ENCODE results near the gene ZNF821.

DNA sequence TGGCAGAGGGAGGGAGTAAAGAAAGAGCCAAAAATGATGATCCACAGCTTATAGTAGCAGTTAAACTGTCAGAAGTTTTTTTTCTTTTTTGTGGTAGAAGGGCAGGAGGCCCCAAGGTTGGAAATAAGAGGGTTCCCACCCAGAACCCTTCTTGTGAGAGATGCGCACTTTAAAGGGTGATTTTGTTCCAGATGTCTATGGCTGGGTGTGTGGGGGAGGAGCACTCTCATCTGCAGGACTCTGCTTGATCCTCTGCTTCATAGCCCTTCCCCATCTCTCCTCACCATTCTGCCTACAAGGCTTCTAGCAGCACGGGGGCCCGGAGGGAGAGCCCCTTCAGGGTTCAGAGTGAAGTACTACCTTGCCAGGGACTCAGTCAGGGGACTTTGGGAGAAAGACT, 31.8 kb downstream of the ZNF821 start:
- TF ChIP-seq, protein P1, sequence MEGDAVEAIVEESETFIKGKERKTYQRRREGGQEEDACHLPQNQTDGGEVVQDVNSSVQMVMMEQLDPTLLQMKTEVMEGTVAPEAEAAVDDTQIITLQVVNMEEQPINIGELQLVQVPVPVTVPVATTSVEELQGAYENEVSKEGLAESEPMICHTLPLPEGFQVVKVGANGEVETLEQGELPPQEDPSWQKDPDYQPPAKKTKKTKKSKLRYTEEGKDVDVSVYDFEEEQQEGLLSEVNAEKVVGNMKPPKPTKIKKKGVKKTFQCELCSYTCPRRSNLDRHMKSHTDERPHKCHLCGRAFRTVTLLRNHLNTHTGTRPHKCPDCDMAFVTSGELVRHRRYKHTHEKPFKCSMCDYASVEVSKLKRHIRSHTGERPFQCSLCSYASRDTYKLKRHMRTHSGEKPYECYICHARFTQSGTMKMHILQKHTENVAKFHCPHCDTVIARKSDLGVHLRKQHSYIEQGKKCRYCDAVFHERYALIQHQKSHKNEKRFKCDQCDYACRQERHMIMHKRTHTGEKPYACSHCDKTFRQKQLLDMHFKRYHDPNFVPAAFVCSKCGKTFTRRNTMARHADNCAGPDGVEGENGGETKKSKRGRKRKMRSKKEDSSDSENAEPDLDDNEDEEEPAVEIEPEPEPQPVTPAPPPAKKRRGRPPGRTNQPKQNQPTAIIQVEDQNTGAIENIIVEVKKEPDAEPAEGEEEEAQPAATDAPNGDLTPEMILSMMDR (IDR thresholded peaks at IDR 0.05 in 8 of 11, conservative IDR thresholded peaks at IDR 0.05 in 3 of 11) = no peak
- TF ChIP-seq POLR2A (IDR thresholded peaks at IDR 0.05) (no peak), POLR2AphosphoS5 (IDR thresholded peaks at IDR 0.05) (no peak)
